COR-L47 (cell line): ENCODE data around the gene BNIPL.

Experiments
- DNase-seq: peaks from one replicate; lab custom pipeline; 2025; lab: John Stamatoyannopoulos, UW

The BNIPL gene

DNA sequence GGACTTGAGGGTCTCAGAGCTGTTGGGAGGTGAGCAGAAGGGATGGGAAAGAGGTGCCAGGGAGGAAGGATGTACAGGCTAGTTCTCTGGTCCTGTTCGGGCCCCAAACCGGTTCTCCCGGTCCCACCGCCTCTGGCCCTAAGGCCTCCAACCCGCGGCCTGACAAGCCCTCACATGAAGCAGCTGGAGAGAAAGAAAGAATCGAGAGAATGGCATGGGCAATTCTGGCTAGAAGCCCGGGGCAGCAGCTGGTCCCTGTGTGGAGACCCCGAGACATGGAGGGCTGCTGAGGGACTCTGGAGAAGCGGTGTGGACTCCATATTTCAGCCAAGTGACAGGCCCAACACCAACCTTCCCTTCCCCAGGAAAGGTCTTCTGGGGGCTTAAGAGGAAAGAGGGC lies 22.3 kb downstream of the BNIPL start:
- DNase-seq: peak; percentile 24

DNA sequence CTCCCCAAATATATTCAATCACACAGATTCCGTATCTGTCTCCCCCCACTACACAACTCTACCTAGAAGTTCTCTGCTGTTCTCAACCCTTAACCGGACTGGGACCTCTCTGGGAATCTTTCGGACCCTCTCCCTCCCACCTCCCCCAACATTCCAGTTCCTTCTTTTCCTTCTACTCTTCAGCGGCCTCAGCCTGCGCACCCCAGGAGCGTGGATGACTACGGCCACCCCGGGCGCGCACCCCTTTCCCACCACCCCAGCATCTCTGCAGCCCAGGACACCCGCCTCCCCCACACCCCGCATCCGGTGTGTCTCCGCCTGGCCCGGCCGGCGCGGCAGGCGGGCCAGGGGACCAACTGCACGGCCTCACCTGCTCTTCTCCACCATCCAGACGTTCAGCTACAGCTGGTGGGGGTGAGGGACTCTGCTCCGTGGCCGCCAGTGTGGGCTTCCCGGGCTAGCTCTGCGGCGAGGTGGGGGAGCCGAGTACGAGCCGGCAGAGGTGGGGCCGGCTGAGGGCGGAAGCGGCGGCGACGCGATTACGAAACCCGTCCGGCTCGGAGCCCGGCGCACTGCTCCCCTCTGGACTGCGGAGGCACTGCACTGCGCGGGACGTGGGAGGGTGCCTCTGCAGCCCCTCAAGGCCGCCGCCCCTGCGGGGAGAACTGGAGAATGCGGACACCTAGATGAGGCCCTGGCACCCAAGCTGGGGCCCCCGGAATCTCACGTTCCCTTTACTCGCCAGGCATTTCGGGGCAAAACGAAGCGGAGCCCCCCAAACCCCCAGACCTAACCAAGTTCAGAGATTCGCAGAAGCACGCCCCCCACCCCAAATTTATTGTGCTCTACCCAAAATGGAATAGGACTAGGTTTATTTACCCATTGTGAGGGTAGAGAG lies 23.0 kb downstream of the BNIPL start, which contains the start of gene CDC42SE1:
Gene CDC42SE1 (minus strand): TSS at position 514 of the 898 bp plus-strand sequence. CDS start 3,892 bp downstream, outside the sequence.
- DNase-seq: peak; percentile 84

DNA sequence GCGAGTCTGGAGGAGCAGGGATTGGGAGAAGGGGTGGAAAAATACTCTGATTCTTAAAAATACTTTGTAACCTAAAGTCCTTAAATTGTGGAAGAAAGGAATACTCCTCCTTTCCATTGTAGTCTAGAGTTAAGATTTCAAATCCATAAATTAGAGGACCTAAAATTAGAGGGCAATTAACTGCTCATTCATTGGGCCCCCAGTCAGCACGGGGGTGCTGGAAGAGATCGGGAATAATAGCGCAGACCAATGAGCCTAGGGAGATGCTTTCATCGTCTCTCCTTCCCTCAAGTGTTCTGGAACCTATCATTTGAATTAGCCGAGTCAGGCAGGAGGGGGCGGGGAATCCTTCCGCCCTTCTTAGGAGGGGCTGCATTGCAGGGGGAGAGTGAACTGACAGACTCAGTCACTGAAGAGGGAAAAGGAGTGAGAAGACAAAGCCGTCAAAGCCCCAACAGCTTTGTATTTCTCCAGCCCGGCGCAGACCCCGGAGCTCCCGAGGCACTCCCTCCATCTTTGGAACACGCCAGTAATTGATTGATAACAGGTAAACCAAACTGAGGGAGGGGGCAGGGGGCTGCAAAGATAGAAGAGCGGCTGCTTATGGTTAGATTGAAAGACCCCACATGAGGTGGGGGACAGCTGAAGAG lies 23.7 kb downstream of the BNIPL start, which contains the start of gene MLLT11:
Gene MLLT11 (plus strand): TSS at position 391 of the 650 bp plus-strand sequence. CDS start 6,828 bp downstream, outside the sequence.
- DNase-seq: peak; percentile 88

- peak; percentile 42 for DNase-seq
Measured at GRCh38 chr1:151060657-151061421, 24.5 kb downstream of the BNIPL start.

DNA sequence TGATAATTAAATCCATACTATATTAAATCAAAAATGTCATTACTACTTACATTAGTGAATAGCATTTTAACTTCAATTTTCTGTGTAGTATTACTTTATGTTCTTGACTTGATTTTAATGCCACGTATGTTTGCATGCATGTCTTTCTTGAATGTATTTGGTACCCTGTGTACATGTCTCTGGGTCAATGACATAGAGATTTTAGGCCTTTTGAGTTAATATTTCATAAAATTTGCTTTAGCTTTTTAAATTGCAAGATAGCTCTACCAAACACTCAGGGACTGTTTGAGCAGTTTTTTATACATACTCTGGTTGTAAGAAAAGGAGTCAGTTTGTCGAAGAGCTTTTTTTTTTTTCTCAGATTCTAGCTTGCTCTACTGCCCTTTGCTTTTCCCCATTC lies 25.3 kb downstream of the BNIPL start:
- DNase-seq: no peak

- DNase-seq: no peak
Measured at GRCh38 chr1:151062741-151063371, 26.5 kb downstream of the BNIPL start.

GRCh38 chr1:151065089-151065645 lies 28.8 kb downstream of the BNIPL start:
- DNase-seq: no peak

GRCh38 chr1:151067185-151067584 lies 30.8 kb downstream of the BNIPL start:
- no peak for DNase-seq

DNA sequence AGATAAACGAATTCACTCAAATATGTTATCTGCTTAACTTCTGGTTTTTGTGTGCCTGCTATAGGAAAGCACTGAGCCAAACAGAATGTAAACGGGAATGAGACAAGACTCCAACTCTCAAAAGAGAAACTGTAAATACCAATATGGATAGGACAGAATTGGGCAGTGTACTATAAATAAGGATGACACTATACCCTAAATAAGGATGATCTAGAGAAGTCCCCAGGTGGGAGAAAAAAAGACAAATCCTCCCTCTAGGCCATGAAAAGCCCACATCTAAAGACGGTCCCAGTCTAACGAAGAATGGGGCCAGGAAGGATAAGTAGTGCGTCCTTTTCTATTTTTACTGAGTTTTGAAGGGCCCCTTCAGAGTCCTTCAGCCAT lies 32.7 kb downstream of the BNIPL start:
- DNase-seq: no peak

DNA sequence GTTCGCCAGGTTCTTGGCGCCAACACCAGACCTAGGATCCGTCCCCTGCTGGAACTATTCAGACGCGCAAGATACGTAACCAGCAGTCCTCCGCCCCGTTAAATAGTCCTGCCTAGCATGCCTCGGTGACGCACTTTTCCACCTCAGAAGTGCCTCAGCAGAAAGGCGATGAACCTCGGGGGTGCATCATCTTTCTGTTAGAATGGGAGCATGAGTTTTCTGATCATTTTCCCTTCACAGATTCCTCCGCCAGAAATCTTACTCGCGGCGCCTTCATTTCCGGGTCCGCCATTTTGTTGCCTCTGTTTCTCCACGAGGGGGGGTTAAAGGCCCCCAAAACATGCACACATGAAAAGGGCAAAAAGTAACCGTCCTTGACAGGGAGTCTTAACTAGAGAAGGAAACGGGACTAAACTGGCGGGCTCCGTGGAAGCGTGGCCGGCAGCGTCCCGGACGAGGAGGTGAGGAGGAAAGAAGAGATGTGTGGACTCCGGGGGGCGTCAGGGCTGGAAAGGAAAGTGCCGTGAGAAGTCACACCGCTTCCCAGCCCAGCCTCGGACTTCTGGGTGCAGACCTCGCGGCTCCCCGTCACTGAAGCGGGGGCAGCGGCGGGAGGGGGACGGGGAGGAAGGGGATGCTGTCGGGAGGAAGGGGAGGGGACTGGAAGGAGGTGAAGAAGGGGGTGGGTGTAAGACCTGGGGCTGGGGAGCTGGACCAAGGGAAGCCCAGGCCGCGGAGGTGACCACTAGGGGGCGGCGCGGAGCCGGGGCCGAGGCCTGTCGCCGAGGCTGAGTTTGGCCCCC lies 34.3 kb downstream of the BNIPL start, which contains the start of gene GABPB2:
Gene GABPB2 (plus strand): TSS at position 288 of the 803 bp plus-strand sequence. CDS start 17,429 bp downstream, outside the sequence.
- DNase-seq: peak; percentile 81

DNA sequence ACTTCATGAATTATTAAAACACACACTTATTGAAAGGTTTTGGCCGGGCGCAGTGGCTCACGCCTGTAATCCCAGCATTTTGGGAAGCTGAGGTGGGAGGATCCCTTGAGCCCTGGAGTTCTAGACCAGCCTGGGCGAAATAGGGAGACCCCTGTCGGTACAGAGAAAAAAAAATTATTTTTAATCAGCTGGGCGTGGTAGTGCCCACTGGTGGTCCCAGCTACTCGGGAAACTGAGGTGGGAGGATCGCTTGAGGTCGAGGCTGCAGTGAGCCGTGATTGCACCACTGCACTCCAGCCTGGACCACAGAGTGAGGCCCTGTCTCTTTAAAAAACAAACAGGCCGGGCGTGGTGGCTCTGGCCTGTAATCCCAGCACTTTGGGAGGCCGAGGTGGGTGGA lies 35.8 kb downstream of the BNIPL start:
- DNase-seq: no peak

GRCh38 chr1:151085953-151086559 lies 49.7 kb downstream of the BNIPL start:
- DNase-seq: peak; percentile 3
